DMS53 treated with DMSO at 0.1 percent for 48 hours (cell line): ENCODE measurements around the gene ASIC4.

Experiments
- DNase-seq: peaks from one replicate; lab custom pipeline; 2025; ENCODE audit not compliant: unreplicated experiment; lab: John Stamatoyannopoulos, UW

ASIC4 gene

DNA sequence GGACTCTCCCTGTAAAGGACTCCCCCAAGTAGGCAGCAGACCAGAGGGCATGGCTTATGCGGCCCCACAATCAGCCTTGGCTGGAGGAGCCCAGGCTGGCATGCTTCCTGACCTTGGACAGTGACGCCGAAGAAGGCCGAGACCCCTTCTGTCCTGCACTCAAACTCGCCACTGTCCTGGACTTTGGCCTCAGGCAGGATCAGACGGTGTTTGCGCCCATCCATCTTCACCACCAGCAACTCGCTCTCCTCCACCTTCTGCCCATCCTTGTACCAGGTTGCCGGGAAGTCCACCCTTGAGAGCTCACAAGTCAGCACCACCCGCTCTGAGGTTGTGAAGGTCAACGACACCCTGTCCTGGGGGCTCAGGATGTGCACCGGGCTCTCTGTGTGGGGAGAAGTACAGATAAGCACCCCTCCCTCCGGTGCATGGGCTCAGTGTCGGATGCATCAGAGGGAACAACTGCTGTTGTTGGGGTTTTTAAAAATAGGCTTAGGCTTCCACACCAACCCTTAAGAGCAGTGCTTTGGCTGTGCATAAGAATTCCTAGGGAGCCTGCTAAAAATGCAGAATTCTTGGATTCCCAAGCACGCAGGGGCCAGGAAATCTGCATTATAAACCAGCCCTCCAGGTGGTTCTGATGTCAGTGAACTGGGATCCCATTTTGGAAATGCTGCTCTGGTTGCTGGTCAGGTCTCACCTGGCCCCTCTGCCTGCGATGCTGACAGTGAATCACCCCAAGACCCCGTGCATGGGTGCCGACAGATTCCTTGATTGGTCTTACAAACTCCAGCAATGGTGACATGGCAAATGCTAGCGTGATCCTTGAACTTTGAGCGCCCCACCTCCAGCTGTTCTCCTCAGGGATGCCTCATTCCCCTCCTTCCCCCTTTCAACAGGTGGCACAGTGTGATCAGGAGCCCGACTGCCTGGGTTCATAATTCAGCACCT, 51.1 kb downstream of the ASIC4 start:
- no peak for DNase-seq

DNA sequence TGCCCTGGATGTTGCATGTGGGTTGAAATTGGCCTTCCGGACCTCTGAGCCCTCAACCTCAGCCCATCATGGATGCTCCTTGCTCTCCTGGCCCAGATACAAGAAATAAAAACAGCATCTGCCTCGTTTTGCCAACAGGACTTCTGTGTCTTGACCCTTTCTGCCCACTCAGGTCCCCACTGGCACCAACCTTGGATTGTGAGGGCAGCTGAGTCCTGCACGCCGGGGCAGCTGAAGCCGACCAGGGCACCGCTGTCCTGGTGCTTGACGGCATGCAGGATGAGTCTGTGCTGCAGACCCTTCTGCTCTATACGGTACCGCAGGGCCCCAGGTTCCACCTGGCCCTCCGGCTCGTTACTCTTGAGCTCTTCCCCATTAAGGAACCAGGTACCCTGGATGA, 52.4 kb downstream of the ASIC4 start:
- no peak for DNase-seq

DNA sequence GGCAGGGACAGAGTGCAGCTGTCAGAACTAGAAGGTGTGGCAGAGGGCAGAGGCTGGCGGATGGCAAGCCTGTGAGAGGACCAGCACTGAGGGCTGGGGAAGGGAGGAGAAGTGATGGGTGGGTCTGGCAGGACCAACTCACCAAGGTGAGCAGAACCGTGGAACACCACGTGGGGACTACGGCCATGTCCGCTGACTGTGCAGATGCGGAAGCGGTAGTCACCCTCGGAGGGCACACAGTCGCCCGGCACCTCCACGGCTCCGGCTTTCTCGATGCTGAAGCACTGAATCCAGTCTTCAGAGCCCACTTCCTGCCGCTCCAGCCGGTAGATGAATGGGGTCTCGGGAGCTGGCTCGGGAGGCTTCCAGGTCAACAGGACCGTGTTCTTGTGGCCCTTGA, 52.8 kb downstream of the ASIC4 start:
- DNase-seq = no peak

DNA sequence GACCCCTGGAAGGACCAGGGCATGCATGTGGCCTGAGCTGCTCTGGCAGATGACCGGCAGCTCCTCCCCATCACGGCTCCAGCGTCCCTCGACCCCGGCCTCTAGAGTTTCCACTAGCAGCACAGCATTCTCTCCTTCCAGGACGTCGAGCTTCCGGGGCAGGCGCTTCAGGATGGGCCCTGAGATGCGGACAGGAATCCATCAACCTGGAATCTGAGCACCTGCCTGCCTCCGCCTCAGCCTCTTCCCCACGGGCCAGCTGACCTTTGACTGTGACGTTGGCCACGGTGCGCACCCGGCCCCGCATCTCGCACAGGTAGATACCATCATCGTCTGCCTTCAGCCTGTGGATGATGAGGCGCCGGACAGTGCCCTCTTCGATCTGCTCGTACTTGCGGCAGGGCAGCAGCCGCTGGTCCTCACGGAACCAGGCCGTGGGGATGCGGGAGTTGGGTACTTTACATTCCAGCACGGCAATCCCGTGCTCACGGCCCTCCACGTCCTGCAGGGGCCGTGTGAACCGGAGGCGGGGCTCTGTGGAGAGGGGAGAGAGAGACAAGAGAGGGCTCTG, 53.6 kb downstream of the ASIC4 start:
- DNase-seq = no peak

DNA sequence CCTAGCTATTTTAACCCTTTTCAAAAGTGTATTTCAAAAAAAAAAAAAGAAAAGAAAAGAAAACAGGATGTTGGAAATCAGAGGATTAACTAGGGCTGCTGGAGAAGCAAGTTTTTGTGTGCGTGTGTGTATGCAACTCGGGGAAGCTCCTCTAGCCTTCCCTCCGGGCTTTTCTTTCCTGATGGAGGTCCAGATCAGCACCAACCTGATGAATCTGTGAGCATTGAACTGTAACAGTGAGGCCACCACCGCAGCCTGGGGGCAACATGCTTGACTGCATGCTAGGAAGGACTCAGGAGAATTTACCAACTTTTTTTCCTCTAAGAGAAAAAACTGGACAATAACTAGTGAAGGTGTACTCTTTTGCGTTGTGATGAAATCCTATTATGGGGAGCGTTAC, 54.8 kb downstream of the ASIC4 start:
- DNase-seq = no peak

DNA sequence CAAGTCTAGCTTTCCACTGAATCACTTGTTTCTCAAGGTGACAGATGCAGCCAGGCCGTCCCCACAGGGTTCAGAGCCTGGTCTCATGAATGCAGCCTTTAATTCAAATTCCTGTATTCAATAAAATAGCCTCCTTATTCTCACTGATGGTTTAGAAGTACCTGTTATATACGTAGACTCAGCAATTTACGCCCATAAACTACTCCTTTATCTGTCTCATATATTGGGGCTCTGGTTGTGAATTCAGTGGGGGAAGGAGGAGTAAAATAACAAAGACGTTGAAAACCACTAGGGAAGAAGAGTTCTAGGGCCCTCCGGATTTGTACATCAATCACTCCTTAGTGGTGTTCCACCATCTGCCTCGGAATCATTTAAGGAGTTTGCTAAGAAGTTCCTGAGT, 55.4 kb downstream of the ASIC4 start:
- no peak for DNase-seq

DNA sequence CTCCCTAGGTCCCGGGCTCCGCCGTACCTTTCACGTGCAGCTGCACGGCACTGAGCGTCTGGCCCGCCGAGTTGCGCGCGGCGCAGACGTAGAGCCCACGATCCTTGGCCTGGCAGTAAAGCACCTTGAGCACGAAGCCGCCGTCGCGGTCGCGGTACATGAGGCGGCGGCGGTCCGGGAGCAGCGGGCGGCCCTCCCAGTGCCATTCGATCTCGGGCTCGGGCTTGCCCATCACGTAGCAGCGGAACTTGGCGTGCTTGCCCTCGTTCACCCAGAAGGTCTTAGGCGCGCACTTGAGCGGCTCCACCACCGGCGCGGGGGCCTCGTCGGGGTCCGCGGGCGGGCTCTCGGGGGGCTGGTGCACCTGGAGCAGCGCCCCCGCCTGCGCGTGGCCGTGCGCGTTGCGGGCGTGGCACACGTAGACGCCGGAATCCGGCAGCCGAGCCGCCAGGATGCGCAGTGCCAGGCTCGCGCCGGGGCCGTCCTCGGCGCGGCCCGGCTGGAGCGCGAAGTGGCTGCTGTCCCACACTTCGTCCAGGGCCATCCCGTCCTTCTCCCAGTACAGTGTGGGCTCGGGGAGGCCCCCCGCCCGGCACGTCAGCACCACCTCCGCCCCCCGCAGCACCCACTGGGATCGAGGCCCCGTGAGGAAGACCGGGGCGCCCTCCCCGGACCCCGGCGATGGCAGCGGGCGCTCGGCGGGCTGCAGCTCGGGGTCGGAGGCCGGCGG, 56.1 kb downstream of the ASIC4 start:
- DNase-seq = no peak

DNA sequence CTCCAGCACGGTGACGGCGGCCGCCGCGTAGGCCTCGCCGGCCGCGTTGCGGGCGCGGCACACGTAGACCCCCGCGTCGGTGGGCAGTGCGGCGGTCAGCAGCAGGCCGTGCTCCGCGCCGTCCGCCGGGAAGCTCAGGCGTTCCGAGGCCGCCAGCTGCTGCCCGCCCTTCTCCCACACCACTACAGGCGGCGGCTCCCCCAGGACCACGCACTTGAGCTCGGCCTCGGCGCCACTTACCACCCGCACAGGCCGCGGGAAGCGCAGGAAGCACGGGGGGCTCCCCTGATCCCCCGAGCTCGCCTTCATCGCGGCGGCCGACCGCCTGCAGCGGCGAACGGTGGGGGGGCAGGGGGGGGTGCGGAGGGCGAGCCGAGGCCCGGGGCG, 56.6 kb downstream of the ASIC4 start:
- no peak for DNase-seq

DNA sequence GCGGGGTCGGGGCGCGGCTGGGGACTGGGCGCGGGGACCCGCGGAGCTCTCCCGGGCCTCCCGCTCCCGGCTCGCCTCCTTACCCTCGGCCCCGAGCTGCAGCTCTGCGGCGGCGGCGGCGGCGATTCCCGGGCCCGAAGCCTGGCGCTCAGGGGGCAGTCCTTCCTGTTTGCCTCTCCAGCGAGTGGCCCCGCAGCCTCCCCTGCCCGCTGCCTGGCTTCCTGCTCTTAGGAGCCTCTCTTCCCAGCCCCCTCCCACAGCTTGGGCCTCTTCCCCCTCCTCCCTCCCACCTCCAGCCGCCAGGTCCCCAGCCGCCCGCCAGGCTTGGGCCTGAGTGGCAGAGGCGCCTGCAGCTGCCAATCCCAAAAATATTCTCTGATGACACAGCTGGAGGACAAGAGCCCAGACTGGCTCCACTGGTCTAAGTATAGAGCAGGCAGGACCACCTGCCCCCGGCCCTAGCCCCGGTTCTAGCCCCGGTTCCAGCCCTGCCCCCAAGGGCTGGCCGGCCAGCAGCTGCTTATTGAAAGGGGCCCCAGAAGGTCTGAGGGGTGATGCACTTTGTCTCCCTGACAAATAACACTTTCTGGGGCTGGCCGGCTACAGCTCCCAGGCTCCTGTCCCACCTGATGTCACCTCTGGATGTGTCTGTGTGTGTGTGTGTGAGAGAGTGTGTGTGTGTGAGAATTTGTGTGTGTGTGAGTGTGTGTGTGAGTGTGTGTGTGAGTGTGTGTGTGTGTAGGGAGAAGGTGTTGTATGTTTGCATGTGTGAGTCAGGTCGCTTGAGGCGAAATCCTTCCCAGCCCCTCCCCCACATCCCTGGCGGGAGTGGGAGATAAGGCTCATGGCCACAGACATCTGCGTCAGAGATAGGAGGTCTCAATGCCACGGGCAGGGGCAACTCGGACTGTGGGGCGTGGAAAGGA, 57.3 kb downstream of the ASIC4 start, which contains the start of gene OBSL1:
OBSL1 (minus strand) TSS at position 229 of the 926 bp plus-strand sequence. CDS start 307 bp downstream, outside the sequence.
- peak; percentile 50 for DNase-seq

DNA sequence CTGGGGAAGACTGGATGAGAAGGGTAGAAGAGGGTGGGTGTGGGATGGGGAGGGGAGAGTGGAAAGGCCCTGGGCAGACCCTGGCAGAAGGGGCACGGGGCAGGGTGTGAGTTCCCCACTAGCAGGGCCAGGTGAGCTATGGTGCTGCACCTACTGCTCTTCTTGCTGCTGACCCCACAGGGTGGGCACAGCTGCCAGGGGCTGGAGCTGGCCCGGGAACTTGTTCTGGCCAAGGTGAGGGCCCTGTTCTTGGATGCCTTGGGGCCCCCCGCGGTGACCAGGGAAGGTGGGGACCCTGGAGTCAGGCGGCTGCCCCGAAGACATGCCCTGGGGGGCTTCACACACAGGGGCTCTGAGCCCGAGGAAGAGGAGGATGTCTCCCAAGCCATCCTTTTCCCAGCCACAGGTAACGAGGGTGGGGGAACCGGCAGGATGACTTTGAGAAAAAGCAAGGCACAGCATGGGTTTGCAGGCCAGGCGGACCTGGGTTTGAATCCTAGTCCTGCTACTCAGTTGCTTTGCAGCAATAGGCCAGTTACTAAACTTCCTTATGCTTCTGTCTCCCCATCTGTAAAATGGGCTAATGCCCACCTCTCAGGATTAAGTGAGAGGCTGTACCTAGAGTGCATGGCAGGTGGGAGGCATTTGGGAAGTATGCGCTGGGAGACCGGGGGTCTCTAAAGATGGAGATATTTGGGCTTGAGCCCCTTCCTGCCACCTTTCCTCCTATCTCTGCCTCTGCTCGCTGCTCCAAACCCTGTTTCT, 58.1 kb downstream of the ASIC4 start, which contains the start of gene INHA:
INHA (plus strand) TSS at position 74 of the 765 bp plus-strand sequence; CDS start at position 139, 65 bp downstream.
- no peak for DNase-seq

DNA sequence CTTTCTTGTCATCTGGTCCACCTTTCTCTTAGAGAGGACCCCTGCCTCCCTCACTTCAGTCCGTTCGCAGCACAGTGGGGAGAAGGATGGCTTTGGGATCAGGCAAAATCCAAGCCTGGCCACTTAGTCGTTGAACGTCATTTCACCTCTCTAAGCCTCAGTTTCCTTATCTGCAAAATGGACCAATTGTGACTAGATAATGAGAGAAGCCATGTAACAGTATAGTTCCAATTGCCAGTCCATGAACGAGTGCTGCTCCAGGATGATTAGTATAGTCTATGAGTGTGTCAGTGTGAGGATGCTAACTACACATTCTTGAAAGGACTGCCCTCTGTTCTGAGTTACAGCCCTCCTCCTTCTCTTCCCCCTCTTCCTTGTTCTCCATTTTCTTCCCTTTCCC, 58.9 kb downstream of the ASIC4 start:
- DNase-seq = peak; percentile 35

DNA sequence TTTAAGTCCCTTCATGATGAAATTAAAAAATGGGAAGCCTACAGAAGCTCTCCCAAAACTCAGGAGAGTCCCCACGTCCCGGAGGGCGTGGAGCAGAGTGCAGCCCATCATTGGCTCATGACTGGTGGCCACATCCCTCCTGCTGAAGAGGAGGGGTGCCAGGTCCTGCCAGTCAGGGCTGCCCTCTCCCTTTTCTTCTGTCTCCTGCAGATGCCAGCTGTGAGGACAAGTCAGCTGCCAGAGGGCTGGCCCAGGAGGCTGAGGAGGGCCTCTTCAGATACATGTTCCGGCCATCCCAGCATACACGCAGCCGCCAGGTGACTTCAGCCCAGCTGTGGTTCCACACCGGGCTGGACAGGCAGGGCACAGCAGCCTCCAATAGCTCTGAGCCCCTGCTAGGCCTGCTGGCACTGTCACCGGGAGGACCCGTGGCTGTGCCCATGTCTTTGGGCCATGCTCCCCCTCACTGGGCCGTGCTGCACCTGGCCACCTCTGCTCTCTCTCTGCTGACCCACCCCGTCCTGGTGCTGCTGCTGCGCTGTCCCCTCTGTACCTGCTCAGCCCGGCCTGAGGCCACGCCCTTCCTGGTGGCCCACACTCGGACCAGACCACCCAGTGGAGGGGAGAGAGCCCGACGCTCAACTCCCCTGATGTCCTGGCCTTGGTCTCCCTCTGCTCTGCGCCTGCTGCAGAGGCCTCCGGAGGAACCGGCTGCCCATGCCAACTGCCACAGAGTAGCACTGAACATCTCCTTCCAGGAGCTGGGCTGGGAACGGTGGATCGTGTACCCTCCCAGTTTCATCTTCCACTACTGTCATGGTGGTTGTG, 60.4 kb downstream of the ASIC4 start:
- peak; percentile 59 for DNase-seq

DNA sequence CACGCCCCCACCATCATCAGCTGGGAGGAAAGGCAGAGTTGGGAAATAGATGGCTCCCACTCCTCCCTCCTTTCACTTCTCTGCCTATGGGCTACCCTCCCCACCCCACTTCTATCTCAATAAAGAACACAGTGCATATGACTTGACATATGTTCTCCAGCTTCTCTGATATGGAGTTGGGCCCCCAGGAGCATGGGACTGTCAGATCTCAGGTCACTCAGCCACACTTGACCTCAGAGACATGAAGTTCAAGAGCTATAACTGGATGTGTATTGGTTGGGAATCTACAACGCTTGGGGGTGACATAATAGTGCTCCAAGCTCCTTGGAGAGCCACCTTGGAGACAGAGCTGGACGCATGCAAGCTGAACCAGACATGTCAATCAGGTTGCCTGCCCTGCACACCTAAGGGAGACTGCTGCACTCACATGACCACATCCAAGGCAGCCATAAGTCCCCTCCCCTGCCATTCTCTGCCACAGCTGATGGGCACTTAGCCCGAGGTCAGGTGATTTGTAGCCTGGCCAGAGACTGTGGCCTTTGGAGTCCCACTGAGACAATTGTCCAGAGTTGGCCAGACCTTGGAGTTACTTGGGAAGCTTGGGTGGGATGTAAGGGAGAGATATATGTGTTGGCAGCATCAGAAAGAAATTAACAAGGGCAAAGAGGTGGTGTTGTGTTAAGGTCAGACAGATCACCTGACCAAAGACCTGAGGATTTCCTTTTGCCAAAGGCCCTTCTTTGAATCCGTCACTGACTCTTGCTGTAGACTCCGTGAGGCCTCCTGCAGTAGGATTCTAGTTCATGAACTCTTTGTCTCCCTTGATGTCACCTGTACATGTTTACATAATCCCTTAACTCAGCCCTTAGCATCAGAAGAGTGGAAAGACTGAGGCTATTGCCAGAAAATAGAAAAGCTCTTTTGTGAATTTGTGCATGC, 61.6 kb downstream of the ASIC4 start:
- no peak for DNase-seq

DNA sequence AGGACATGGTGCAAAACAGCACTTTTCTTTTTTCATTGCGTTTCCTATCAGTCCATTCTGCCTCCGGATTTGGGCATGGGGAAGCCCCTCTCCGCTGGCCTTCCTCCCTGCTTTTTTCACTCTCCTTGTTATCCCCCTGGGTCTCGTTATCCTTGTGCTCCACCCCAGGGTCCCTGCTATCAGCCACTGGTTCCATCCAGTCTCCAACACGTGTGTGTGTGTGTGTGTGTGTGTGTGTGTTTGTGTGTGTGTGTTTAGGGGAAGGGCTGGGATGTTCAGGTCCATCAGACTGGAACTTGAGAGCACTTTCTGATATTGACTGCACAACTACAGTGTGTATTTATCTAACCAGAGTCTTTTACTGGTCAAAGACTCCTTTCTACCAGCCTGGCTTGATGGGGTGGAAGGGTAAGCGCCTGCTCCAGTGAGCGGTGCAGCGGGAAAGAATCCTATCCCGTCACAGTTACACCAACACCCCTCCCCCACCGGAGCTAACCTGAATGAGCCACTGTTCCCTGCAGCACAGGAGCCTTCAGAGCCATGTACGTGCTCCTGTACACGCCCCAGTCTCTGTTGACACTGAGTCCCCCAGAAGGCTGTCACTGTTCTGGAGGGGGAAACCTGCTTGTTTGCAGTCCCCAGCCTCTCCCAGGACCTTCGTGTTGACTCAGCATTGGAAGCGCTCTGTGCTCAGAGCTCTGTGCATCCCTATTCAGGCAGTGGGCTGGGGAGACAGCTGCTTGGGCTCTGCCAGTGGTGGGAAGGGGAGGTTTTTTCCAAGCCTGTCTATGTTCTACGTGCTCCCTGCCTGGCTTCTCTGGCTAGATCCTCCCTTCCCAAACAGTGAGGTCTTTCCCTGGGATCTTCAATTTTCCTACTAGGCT, 62.5 kb downstream of the ASIC4 start:
- peak; percentile 39 for DNase-seq

DNA sequence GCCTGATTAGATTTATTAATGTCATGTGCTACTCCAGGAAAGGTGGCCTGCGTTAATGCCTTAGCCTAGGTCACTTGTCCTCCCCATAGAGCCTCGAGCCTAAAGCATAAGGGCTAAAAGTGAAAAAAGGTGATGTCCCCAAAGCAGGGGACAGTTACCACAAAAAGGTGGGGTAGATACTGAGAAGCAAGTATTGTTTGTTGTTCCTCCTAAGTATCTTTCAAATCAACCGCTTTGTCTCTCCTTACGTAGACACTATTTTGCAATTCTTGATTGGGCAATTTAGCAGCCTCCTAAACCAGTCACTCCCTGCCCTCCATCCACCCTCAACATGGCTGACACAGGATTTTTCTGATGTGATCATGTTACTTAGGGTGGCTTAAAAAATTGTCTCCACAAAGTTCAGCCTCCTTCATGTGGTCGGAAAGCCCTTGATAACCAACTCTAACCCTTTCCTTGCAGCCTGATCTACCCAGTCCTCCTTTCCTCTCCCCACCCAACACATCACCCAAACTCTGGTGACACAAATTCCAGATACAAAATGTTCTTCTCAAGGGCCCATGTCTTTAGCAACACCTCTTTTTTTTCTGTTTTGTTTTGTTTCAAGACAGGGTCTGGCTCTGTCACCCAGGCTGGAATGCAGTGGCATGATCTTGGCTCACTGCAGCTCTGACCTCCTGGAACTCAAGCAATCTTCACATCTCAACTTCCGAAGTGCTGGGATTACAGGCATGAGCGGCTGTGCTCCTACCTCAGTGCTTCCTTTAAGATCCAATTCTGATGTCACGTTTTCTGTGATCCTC, 64.7 kb downstream of the ASIC4 start:
- no peak for DNase-seq

DNA sequence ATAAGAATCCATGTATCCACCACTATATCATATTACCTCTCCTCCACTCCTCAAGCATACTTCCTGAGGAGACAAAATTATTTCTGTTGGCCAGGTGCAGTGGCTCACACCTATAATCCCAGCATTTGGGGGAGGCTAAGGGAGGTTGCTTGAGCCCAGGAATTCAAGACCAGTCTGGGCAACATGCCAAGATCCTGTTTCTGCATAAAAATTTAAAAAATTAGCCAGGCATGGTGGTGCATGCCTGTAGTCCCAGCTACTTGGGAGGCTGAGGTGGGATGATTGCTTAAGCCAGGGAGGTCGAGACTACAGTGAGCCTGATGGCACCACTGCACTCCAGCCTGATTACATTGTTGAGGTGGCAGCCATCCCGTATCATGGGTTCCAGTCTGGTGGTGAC, 67.1 kb downstream of the ASIC4 start:
- no peak for DNase-seq
